Thyroid gland (tissue), 4 donors: Measurements from ENCODE around the gene PIK3R5.

Experiments used
- CTCF ChIP-seq, 6 experiments: fragments of 200-600 bp in 3 of 6; fragments of 450-650 bp in 3 of 6; sonication (generic) in 3 of 6; IDR thresholded peaks; one replicate each; pipeline ENCODE4 v1.5.1; 2016 to 2019; ENCODE audit warnings: antibody characterized with exemption in 6 of 6, mild to moderate bottlenecking in 2 of 6, inconsistent platforms in 1 of 6, moderate library complexity in 1 of 6
- POLR2A ChIP-seq, 2 donors: fragments of 450-650 bp; IDR thresholded peaks; one replicate each; pipeline ENCODE4 v1.6.1; 2017; ENCODE audit warnings: antibody characterized with exemption in 2 of 2, mild to moderate bottlenecking in 2 of 2, moderate library complexity in 1 of 2

- no peak for TF ChIP-seq CTCF (IDR thresholded peaks at IDR 0.05)
- no peak for TF ChIP-seq POLR2A (IDR thresholded peaks at IDR 0.05)
Measured at GRCh38 chr17:9007052-9007714, 41.7 kb upstream of the PIK3R5 start.
